Measurements from ENCODE around the gene MCAT. TPM values are rescaled to one million over a fixed set of nuclear protein-coding genes. Genes with fewer than 3 reads are reported as not detected.
"Not testable (repeated sequence)": the region's sequence is repeated elsewhere in the genome, so short reads cannot be mapped to it uniquely, and the experiment has no call there.

The MCAT gene
- total RNA-seq, 1 donor from 2014 or later: 11.8 TPM

DNA sequence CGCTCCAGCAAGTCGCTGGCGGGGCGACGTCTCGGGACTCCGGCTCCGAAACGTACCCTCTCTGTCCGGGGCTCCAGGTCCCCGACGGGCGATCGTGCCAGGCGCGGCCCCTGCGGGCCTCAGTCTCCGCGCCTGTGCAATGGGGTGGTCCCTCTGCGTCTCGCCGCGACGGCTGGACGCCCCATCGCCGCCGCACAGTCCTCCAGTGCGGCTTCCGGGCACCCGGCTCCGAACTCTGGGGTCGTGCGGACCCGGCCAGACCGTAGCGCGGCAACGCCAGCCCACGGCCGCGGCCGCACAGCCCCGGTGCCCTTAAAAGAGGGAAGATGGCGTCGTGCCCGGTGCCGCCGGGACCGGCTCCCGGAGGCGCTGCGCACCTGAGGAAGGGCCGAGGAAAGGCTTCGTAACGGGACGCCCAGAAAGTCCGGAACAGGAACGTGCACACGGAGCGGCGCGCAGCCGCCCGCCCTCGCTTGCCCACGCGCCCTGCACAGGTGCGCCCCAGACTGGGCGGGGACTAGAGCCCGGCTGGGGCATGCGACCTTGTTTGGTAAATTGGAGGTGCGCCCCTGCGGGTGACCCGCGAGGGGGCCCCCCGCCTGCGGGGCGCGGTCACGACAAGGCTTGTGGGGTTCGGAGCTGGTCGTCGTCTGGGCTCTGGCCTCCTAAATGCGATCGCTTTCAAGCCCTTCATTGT lies 32.1 kb downstream of the MCAT start:
- DNase-seq (ENCODE audit: low read depth): no peak
- Histone ChIP-seq H3K27me3 (ENCODE audit: control insufficient read depth, insufficient read depth, low read length) (peaks cover 4% of the 10 kb centered on the region), H3K4me3 (ENCODE audit: low read depth, low read length) (peak overlapping the region; percentile 78), H3K36me3 (ENCODE audit: control insufficient read depth, insufficient read depth, low read length) (no peaks in the 10 kb centered on the region)
- TF ChIP-seq, protein P1, sequence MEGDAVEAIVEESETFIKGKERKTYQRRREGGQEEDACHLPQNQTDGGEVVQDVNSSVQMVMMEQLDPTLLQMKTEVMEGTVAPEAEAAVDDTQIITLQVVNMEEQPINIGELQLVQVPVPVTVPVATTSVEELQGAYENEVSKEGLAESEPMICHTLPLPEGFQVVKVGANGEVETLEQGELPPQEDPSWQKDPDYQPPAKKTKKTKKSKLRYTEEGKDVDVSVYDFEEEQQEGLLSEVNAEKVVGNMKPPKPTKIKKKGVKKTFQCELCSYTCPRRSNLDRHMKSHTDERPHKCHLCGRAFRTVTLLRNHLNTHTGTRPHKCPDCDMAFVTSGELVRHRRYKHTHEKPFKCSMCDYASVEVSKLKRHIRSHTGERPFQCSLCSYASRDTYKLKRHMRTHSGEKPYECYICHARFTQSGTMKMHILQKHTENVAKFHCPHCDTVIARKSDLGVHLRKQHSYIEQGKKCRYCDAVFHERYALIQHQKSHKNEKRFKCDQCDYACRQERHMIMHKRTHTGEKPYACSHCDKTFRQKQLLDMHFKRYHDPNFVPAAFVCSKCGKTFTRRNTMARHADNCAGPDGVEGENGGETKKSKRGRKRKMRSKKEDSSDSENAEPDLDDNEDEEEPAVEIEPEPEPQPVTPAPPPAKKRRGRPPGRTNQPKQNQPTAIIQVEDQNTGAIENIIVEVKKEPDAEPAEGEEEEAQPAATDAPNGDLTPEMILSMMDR (IDR thresholded peaks at IDR 0.05; ENCODE audit: insufficient read depth, low read length, severe bottlenecking): no peak
- no peak for FAIRE-seq

DNA sequence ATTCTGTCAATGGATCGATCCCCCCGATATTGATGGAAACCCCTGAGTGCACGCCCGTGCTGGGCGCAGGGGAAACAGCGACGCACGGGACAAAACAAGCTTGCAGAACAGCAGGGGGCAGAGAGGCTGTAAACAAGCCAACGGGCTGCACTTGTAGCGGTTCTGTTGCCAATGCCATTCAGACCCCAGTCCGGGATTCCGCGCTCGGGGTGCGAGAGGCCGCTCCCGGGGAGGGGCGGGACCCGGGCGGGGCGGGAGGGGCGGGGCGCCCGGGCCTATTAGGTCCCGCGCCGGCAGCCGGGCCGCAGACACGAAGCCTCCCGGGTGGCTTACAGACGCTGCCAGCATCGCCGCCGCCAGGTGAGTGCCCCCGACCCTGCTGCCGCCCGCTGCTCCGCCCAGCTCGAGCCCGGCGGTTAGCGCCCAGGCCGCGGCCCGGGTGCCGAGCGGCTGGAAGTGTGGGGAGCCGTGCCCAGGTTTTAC lies 32.7 kb downstream of the MCAT start, which contains the start of gene BIK:
TSS of gene BIK (plus strand) at position 307 of the 483 bp plus-strand sequence. CDS start 13,273 bp downstream, outside the sequence.
- DNase-seq (ENCODE audit: low read depth) (no peak), FAIRE-seq (no peak)
- Histone ChIP-seq H3K27me3 (ENCODE audit: control insufficient read depth, insufficient read depth, low read length) (peaks cover 4% of the 10 kb centered on the region), H3K4me3 (ENCODE audit: low read depth, low read length) (peak within 1 kb of the TSS; percentile 78), H3K36me3 (ENCODE audit: control insufficient read depth, insufficient read depth, low read length) (no peaks in the 10 kb centered on the region)
- TF ChIP-seq, protein P1 (IDR thresholded peaks at IDR 0.05; ENCODE audit: insufficient read depth, low read length, severe bottlenecking): peak; percentile 45

DNA sequence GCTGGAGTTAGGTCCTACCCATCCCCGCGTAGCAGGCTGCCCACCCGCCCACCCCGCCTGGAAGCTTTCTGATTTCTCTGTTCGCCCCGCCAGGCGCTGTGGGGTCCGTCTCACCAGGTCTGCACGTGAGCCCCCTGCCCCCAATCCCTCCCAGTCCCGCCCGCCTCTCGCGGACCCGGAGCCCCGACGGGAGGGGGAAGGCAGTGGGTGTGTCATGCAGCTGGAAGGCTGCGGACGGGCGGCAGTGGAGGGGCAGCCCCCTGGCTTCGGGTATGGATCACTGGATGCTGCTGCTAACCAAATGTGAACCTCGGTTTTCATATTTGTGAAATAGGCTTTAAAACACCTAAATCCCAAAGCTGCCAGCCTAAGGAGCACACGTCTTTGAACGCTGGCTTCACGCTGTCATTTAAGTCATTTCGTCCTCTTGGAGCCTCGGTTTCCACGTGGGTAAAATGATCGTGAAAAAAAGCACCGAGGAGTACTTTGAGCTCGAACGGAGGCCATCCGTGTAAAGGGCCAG lies 33.2 kb downstream of the MCAT start:
- peaks cover 4% of the 10 kb centered on the region for H3K27me3 ChIP-seq (ENCODE audit: control insufficient read depth, insufficient read depth, low read length)
- no peak for FAIRE-seq
- H3K36me3 ChIP-seq (ENCODE audit: control insufficient read depth, insufficient read depth, low read length): no peaks in the 10 kb centered on the region
- peak overlapping the region; percentile 78 for H3K4me3 ChIP-seq (ENCODE audit: low read depth, low read length)
- TF ChIP-seq, protein P1 (IDR thresholded peaks at IDR 0.05; ENCODE audit: insufficient read depth, low read length, severe bottlenecking): no peak
- no peak for DNase-seq (ENCODE audit: low read depth)

DNA sequence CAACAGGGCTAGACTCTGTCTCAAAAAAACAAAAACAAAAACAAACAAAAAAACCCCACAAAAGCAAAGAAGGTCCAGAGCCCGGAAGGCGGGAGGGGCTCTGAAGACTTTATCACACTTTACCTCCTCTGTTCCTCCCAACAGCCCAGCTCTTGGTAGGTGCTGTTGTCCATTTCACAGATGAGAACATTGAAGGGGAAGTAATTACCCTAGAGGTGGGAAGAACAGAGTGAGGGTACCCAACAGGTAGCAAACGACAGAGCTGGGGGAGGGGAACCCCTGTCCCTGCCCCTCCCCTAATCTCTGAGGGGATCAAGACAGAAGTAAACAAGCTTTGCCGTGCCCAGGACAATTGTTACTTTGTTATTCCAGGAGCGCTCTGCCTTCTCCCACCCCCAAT lies 33.7 kb downstream of the MCAT start:
- TF ChIP-seq, protein P1 (IDR thresholded peaks at IDR 0.05; ENCODE audit: insufficient read depth, low read length, severe bottlenecking): no peak
- no peak overlapping the region for H3K4me3 ChIP-seq (ENCODE audit: low read depth, low read length)
- FAIRE-seq (no peak), DNase-seq (ENCODE audit: low read depth) (no peak)
- peaks cover 4% of the 10 kb centered on the region for H3K27me3 ChIP-seq (ENCODE audit: control insufficient read depth, insufficient read depth, low read length)
- H3K36me3 ChIP-seq (ENCODE audit: control insufficient read depth, insufficient read depth, low read length): no peaks in the 10 kb centered on the region

DNA sequence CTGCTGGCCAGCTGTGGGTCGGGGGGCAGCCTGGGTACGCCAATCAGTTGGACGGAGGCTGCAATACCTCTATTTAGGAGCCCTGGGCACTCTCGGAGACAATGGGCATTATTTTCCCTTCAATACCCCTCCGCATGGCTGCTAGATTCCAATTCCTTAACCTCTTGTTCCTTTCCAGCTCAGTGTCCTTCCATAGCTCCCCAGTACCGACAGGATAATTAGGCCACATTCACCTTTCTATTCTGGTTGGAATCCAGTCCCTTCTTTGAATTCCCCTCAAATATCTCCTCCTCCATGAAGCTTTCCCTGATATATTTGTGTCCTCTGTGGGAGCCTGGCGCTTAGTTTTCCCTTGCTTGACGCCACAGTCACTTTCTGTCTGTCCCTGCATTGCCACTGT lies 36.9 kb downstream of the MCAT start:
- H3K27me3 ChIP-seq (ENCODE audit: control insufficient read depth, insufficient read depth, low read length): peaks cover 4% of the 10 kb centered on the region
- DNase-seq (ENCODE audit: low read depth): no peak

DNA sequence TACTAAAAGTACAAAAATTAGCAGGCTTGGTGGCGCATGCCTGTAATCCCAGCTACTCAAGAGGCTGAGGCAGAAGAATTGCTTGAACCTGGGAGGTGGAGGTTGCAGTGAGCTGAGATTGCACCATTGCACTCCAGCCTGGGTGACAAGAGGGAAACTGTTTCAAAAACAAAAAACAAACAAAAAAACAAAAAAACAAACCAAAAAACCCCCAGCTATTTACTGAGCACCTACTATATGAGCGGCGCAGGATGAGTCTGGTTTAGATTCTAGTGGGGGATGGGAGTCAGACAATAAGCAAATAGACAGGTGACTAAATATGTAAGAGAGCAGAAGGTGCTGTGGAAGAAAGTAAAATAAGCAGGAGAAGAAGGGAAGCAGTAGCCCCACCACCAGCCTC lies 38.2 kb downstream of the MCAT start:
- not testable (repeated sequence) for DNase-seq (ENCODE audit: low read depth); H3K27me3 ChIP-seq (ENCODE audit: control insufficient read depth, insufficient read depth, low read length); H3K36me3 ChIP-seq (ENCODE audit: control insufficient read depth, insufficient read depth, low read length); H3K4me3 ChIP-seq (ENCODE audit: low read depth, low read length); FAIRE-seq

More for the DNA sequence above, 36.9 kb downstream of the MCAT start:
- H3K36me3 ChIP-seq (ENCODE audit: control insufficient read depth, insufficient read depth, low read length): no peaks in the 10 kb centered on the region
- H3K4me3 ChIP-seq (ENCODE audit: low read depth, low read length): no peak overlapping the region
- no peak for FAIRE-seq
- TF ChIP-seq, protein P1 (IDR thresholded peaks at IDR 0.05; ENCODE audit: insufficient read depth, low read length, severe bottlenecking): no peak

DNA sequence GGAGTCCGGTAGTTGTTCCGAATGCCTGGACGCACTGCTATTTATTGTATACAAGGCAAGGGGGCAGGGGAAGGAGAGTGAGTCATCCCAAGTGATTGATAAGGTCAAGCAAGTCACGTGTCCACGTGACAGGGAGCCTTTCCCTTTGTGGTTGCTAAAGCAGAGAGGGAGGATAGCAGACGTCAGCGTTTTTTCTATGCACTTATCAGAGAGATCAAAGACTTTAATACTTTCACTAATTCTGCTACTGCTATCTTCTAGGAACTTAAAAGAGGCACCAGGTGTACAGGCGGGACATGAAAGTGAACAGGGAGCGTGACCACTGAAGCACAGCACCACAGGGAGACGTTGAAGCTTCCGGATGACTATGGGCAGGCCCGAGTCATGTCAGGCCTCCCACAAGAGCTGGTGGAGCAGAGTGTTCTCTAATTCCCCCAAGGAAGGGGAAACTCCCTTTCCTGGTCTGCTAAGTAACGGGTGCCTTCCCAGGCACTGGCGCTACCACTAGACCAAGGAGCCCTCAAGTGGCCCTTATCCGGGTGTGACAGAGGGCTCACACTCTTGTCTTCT lies 39.1 kb downstream of the MCAT start:
- not testable (repeated sequence) for H3K4me3 ChIP-seq (ENCODE audit: low read depth, low read length); H3K27me3 ChIP-seq (ENCODE audit: control insufficient read depth, insufficient read depth, low read length); DNase-seq (ENCODE audit: low read depth); H3K36me3 ChIP-seq (ENCODE audit: control insufficient read depth, insufficient read depth, low read length)
- FAIRE-seq: peak; percentile 70
